ENCODE measurements around the gene SLC38A8. TPM values are rescaled to one million over a fixed set of nuclear protein-coding genes. Genes with fewer than 3 reads are reported as not detected.

SLC38A8 gene
- total RNA-seq, 1 experiment from 2014 or later = not detected

DNA sequence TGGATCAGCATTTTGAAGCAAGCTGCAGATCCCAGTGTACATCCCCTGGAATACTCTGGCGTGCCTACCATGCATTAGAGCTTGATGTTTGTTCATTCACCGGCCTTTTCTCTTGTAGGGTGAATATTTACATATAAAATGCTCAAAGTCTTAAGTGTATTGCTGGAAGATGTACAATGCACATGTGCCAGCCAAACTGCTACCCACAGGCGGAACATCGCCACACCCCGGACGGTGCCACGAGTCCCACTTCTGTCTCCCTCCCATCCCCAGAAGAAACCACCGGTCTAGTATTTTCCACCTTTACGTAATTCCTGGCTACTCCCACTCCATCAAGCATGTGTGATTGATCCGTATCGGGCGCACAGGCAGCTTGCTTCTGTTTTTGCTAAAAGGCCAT, 4.1 kb downstream of the SLC38A8 start:
- POLR2A ChIA-PET = no interaction called here
- TF ChIP-seq SIN3A (IDR thresholded peaks at IDR 0.05; ENCODE audit: borderline replicate concordance, insufficient read depth, low read depth, low read length) (no peak), REST (IDR thresholded peaks at IDR 0.05; ENCODE audit: insufficient read depth in 1 of 2, low read depth in 2 of 2, low read length in 1 of 2) (no peak), POLR2AphosphoS5 (IDR thresholded peaks at IDR 0.05; ENCODE audit: low read depth, low read length) (no peak), TCF7L2 (IDR thresholded peaks at IDR 0.05; ENCODE audit: low read depth, low read length) (no peak)
- TF ChIP-seq, protein P1, sequence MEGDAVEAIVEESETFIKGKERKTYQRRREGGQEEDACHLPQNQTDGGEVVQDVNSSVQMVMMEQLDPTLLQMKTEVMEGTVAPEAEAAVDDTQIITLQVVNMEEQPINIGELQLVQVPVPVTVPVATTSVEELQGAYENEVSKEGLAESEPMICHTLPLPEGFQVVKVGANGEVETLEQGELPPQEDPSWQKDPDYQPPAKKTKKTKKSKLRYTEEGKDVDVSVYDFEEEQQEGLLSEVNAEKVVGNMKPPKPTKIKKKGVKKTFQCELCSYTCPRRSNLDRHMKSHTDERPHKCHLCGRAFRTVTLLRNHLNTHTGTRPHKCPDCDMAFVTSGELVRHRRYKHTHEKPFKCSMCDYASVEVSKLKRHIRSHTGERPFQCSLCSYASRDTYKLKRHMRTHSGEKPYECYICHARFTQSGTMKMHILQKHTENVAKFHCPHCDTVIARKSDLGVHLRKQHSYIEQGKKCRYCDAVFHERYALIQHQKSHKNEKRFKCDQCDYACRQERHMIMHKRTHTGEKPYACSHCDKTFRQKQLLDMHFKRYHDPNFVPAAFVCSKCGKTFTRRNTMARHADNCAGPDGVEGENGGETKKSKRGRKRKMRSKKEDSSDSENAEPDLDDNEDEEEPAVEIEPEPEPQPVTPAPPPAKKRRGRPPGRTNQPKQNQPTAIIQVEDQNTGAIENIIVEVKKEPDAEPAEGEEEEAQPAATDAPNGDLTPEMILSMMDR (IDR thresholded peaks at IDR 0.05) = no peak
- no peak overlapping the region for H3K4me3 ChIP-seq (ENCODE audit: low read depth in 2 of 2, low read length in 2 of 2)
- H3K9me3 ChIP-seq (ENCODE audit: control insufficient read depth, insufficient read depth, low read depth, low read length) = no peaks in the 10 kb centered on the region
- H3K27me3 ChIP-seq (ENCODE audit: control insufficient read depth, insufficient read depth, low read length) = no peaks in the 10 kb centered on the region
- no peak overlapping the region for H3K27ac ChIP-seq (ENCODE audit: low read length)
- BruUV-seq (replicated peaks) = no TSS peak
- intact Hi-C loops (cut with micrococcal nuclease; ENCODE audit: unreplicated experiment) = no loop called here
- ATAC-seq (no peak), DNase-seq (ENCODE audit: low read depth, low spot score) (no peak)
- no peaks in the 10 kb centered on the region for H3K4me1 ChIP-seq (ENCODE audit: control insufficient read depth, insufficient read depth, low read length)
- CTCF ChIA-PET = interaction anchor here (0.6 kb wide), 1 partner anchor 67 kb away, joined by 4 read pairs; no protein-coding TSS in a partner anchor
- H3K36me3 ChIP-seq (ENCODE audit: control insufficient read depth, insufficient read depth, low read length) = no peaks in the 10 kb centered on the region
- in situ Hi-C loops (cut with HindIII; ENCODE audit: low pct_unique_long_range_greater_than_20kb, low sequenced_read_pairs) = no loop called here

DNA sequence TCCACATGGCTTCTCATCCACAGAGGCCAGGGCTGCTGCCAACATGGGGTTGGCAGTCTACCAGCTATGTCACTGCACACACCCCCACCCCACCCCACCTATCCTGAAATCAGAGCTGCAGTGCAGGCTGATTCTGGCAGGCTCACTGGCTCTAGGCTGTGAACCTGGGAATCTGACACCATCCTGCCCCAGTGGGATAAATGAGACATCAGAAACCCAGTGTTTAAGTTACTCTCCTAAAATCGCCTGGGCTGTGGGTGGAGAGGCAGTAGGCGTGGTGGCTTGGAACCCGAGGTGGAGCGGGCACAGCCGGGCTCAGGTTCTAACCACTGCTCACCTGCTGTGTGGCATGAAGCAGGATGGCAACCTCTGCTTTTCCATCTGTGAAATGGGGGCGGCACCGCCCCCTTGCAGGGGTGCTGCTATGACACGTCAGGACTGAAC, 5.6 kb downstream of the SLC38A8 start:
- Histone ChIP-seq H3K36me3 (ENCODE audit: control insufficient read depth, insufficient read depth, low read length) (no peaks in the 10 kb centered on the region), H3K27me3 (ENCODE audit: control insufficient read depth, insufficient read depth, low read length) (no peaks in the 10 kb centered on the region), H3K4me1 (ENCODE audit: control insufficient read depth, insufficient read depth, low read length) (no peaks in the 10 kb centered on the region), H3K4me3 (ENCODE audit: low read depth in 2 of 2, low read length in 2 of 2) (no peak overlapping the region), H3K9me3 (ENCODE audit: control insufficient read depth, insufficient read depth, low read depth, low read length) (no peaks in the 10 kb centered on the region), H3K27ac (ENCODE audit: low read length) (no peak overlapping the region)
- intact Hi-C loops (cut with micrococcal nuclease; ENCODE audit: unreplicated experiment) (no loop called here), in situ Hi-C loops (cut with HindIII; ENCODE audit: low pct_unique_long_range_greater_than_20kb, low sequenced_read_pairs) (no loop called here)
- CTCF ChIA-PET = no interaction called here
- ATAC-seq (no peak), DNase-seq (ENCODE audit: low read depth, low spot score) (no peak)
- POLR2A ChIA-PET = no interaction called here
- no TSS peak for BruUV-seq (replicated peaks)
- TF ChIP-seq POLR2AphosphoS5 (IDR thresholded peaks at IDR 0.05; ENCODE audit: low read depth, low read length) (no peak), REST (IDR thresholded peaks at IDR 0.05; ENCODE audit: insufficient read depth in 1 of 2, low read depth in 2 of 2, low read length in 1 of 2) (no peak), TCF7L2 (IDR thresholded peaks at IDR 0.05; ENCODE audit: low read depth, low read length) (no peak), SIN3A (IDR thresholded peaks at IDR 0.05; ENCODE audit: borderline replicate concordance, insufficient read depth, low read depth, low read length) (no peak)
- TF ChIP-seq, protein P1 (IDR thresholded peaks at IDR 0.05) = no peak

All from Panc1 (cell line).